GM21526 (cell line): Measurements from ENCODE around the gene DCAF7.

Experiments used
- ATAC-seq: cut with Tn5 transposase; IDR thresholded peaks from one replicate; pipeline ENCODE4 v1.9.1; 2021; ENCODE audit warnings: moderate library complexity; ENCODE audit not compliant: unreplicated experiment, low FRiP score

The DCAF7 gene

DNA sequence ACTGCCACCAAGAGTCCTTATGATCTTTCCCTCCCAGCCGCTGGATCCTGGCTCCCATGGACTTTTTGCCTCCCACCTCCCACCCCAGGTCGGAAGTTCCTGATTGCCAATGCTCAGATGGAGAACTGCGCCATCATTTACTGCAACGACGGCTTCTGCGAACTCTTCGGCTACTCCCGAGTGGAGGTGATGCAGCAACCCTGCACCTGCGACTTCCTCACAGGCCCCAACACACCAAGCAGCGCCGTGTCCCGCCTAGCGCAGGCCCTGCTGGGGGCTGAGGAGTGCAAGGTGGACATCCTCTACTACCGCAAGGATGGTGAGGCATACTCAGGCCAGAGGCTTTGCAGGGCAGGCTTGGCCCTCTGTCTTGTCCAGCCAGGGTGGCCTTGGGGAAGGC, 26.2 kb upstream of the DCAF7 start:
- ATAC-seq, result no peak

DNA sequence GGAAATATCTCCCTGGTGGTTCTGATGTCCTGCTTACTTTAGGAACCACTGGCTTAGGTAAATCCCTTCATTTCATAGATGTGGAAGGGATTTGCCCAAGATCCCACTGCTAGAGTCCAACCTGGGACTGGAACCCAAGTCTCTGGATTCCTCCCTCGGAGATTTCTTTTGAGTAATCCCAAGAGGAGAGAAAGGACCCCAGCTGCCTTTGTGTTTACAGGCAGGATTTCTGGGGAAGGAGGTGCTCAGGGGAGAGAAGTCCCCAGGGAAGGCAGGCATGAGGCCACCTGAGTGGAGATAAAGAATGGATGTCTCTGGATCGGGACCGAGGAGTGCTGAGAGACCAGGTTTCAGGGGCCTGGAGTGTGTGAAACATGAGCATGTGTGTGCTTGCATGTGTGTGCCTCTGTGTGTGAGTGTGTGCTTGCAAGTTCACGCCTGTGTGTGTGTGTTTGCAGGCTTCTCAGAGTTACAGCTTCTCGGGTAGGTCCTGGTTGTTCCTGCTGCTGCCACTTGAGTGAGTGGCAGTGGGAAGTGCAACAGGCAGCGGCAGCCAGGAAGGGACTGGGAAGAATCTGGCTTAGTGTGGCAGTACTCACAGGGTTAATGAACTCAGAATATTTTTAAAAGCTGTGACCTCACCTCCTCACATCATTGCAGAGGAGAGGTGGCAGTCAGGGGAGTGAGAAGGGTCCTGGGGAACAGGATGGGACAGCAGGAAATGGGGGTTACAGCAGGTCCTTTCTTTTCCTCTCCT, 24.9 kb upstream of the DCAF7 start:
- no peak for ATAC-seq

DNA sequence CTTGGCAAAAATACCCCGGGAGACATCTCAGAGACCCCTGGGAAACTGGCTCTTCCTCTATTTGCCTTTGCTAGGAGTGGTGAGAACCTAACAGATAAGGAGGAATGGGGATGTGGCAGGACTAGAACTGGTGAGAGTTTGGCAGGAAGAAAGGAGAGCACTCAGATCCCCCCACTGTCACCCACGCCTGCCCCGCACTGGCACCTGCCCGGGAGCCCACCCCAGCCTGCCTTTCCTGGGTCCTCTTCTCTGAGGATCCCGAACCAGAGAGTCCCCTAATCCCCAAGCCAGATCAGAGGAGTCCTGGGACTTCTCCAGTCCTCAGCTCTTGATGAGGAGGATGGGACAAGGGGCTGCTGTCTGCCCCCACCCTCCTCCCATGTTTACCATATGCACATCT, 23.4 kb upstream of the DCAF7 start:
- no peak for ATAC-seq

DNA sequence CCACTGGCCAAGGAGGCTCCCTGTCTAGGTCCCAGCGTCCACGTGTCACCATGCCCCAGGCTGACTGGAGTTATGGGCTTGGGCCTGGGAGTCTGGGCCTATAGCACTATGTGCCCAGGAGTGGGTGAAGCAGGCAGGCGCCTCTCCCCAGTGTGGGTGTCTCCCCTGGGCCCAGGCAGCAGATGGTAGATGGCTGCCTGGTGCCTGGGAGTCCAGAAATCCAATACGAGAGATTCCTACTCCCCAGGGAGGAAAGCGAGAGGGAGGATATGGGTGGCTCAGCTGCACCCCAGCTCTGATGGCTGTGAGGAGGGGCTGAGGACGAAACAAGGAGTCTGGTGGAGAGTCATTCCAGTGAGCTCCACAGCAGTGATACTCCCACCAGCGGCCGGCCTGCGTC, 22.1 kb upstream of the DCAF7 start:
- no peak for ATAC-seq

DNA sequence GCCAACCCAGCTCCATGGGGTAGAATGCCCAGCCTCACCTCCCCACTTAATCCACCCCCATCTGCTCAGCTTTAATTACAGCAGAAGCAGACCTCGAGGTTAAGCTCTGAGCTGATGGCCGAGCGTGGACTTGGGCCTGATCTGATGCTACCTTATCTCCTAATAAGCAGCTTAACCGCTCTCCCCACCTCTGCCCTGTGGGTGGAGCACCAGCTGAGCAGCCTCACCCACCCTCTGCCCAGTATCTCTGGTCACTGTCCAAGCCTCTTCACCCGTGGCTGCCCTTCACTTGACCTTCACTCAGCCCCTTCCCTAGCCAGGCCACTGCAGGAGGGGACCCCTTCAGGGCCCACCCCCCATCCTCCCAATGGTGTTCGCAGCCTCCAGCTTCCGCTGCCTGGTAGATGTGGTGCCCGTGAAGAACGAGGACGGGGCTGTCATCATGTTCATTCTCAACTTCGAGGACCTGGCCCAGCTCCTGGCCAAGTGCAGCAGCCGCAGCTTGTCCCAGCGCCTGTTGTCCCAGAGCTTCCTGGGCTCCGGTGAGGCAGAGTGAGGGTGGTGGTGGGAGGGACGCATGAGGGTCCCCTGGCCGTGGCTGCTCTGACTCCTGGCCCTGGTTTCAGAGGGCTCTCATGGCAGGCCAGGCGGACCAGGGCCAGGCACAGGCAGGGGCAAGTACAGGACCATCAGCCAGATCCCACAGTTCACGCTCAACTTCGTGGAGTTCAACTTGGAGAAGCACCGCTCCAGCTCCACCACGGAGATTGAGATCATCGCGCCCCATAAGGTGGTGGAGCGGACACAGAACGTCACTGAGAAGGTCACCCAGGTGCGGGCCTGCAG, 20.3 kb upstream of the DCAF7 start:
- ATAC-seq, result no peak

DNA sequence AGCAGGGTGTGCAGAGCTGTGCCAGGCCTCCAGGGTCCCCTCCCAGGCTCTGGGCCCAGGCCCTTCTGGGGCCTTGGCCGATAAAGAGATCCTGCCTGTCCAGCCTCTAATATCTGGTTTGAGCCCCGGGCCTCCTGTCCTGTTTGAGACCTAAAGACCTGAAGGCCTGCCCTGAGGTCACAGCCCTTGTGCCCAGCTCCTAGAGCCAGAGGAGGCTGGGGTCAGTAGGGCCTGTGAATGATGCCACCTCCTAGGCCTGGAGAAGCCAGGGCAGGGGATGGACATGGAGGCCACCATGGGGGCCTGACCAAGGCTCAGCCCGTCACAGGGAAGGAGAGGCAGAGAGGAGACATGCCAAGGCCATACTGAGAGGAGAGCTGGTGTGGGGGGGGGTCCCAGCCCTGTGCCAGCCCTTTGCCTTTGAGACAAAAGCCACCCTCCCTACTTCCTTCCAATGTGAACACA, 19.7 kb upstream of the DCAF7 start:
- ATAC-seq, result no peak

DNA sequence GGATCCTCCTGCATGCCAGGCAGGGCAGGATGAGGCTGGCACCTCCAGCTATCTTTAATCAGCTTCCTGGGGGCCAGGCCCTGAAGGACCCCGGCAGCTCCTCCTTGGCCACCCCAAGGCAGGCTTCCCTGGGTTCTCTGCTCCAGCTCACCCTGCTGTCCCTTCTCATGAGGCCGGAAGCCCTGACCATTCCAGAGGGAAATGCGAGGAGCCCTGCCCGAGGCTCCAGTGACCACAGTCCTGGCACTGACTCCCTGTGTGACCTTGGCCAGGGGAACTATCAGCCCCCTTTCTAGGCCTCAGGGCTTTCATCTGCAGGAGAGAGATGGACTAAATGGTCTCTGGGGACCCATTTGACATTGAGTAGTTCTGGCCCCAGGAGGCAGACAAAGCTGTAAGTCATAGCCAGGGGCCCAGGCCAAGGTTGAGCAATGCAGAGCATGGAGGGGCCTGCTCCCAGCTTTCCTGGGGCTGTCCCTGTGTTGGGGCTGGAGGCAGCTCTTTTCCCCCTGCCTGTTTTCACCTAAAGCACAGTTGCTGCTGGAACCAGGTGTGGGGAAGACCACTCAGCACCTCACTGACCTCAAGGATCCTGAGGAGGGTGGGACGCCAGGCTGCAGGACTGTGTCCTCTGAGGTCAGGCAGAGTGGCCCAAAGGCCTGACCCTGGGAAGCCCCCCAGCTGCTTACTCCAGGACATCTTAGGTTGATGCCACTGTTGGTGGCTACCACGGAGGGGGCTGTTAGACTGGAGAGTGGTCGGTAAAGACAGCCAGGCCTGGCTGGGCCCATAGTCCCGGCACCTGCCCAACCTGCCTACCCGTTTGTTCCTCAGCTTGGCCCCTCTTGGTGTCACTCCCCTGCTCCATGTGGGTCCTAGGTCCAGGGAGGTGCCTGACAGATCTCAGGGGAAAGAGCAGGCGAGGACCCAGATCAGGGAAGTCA, 19.0 kb upstream of the DCAF7 start:
- no peak for ATAC-seq

DNA sequence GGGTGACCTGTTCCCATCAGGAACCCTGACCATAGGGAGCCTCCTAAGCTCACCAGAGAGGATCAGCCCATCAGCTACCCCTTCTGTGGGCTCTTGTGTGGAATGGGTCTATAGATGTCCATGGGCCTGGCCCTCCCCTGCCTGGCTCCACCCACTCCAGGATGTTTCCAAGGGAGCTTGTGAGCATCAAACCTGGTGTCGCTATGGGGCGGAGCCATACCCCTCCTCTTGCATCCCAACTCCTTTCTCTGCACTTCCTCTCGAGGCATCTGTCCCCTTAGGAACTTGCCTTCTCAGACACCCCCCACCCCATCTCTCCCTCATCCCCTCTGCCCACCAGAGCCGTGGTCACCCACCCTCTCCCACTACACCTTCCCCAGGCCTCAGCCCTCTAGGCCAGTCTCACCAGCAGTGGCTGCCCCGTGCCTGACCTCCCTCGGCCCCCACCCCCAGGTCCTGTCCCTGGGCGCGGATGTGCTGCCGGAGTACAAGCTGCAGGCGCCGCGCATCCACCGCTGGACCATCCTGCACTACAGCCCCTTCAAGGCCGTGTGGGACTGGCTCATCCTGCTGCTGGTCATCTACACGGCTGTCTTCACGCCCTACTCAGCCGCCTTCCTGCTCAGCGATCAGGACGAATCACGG, 16.7 kb upstream of the DCAF7 start:
- ATAC-seq, result no peak

DNA sequence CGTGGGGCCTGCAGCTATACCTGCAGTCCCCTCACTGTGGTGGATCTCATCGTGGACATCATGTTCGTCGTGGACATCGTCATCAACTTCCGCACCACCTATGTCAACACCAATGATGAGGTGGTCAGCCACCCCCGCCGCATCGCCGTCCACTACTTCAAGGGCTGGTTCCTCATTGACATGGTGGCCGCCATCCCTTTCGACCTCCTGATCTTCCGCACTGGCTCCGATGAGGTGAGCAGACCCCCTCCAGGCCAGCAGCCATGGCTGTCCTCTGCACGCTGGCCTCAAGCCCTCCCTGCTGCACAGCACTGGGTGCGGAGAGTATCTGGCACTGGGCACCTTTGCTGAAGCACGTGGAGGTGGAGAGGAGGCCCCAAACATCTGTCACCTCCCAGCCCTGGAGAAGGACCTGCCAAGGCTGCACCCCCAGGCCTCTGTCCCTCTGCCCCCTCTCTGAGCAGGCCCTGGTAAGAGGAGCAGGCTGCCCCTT, 16.2 kb upstream of the DCAF7 start:
- ATAC-seq, result no peak

DNA sequence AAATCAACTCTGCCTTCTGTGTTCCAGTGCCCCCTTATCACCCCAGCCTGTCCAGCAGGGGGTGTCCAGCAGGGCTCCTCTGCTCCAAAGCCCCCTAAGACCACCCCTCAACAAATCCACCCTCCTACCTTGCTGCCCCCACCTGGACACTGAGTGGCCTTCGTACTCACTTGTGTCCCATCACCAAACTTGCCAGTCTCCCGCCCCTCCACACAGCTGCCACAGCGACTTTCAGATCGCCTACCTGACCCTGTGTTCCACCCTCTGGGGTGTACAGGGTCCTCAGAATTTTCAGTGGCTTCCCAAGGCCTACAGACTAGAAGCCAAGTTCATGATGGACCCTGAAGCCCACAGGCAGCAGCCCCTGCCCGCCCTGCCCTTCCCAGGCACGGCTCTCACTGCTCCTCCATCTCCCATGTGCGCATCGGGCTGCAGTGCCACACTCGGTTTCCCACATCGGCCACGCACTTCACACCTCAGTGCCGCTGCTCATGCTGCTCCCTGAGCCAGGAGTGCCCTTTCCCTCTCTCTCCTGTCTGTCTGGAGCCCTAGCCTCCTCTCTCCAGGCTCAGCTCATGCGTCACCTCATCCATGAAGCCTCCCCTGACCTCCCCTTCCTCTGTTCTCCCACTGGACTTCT, 15.3 kb upstream of the DCAF7 start:
- no peak for ATAC-seq

DNA sequence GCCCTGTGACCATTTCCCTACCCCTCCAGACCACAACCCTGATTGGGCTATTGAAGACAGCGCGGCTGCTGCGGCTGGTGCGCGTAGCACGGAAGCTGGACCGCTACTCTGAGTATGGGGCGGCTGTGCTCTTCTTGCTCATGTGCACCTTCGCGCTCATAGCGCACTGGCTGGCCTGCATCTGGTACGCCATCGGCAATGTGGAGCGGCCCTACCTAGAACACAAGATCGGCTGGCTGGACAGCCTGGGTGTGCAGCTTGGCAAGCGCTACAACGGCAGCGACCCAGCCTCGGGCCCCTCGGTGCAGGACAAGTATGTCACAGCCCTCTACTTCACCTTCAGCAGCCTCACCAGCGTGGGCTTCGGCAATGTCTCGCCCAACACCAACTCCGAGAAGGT, 14.6 kb upstream of the DCAF7 start:
- no peak for ATAC-seq

DNA sequence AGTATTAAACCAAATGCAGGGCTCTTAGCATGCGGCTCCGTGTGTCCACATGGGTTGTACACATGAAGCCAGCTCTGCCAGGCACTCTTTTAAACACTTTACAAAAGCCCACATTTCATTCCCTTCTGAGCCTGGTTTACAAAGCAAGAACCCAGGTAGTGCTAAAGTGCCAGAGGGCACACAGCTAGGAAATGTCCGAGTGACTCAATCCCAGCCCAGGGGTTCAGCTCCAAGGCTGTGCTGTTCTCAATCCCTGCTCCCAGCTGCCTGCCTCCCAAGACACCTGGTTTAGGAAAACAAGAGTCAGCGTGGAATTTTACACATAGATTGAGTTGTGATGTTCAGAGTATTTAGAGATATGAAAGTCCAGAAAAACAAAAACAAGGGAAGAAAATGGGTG, 13.3 kb upstream of the DCAF7 start:
- ATAC-seq, result no peak

DNA sequence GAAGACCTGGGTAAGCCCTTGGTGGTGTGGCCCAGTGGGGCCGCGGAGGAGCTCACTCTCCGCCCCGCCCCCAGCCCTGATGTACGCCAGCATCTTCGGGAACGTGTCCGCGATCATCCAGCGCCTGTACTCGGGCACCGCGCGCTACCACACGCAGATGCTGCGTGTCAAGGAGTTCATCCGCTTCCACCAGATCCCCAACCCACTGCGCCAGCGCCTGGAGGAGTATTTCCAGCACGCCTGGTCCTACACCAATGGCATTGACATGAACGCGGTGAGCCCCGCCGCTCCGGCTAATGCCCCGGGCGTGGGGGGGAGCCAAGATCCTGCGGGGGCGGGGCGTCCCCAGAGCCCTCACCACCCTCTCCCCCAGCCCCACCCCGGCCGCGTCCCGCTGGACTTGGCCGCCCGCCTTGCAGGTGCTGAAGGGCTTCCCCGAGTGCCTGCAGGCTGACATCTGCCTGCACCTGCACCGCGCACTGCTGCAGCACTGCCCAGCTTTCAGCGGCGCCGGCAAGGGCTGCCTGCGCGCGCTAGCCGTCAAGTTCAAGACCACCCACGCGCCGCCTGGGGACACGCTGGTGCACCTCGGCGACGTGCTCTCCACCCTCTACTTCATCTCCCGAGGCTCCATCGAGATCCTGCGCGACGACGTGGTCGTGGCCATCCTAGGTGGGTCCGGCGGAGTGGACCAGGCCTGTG, 12.1 kb upstream of the DCAF7 start:
- no peak for ATAC-seq

DNA sequence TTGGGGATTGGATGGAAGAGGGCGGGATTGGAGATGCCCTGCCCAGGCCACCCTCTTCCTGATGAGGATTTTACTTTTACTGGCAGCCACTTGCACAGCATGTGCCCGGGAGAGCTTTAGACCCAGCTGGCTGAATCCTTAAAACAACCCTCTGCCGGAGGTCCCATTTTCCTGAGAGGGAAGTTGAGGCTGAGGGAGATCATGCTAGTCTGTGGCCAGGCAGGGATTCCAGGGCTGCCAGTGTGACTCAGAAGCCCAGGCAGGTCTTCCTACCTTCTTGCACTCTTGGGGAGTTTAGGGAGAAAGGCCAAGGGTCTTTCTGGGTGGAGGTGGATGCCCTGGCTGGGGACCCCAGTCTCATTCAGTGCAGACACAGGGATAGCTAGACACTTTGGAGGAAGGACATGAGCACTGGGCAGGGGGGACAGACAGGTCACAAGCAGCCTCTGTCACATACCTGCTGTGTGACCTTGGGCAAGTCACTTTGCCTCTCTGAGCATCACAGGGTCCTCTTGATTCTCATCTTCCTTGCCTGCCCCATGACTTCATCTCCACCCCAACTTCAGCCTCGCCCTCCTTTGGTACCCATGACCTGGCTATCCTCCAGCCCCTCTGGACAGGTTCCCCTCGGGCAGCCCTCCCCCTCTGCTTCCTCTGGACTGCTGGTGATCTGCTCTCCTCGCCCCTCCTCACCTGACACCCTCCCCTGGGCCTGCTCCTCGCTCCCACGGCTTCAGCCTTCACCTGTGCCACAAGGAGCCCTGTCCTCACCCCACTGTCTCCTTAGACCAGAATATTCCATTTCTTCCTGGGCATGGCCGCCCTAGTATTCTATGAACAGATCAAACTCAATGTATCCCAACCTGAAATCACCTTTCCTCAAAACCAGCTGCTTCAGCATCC, 11.3 kb upstream of the DCAF7 start:
- ATAC-seq, result no peak

DNA sequence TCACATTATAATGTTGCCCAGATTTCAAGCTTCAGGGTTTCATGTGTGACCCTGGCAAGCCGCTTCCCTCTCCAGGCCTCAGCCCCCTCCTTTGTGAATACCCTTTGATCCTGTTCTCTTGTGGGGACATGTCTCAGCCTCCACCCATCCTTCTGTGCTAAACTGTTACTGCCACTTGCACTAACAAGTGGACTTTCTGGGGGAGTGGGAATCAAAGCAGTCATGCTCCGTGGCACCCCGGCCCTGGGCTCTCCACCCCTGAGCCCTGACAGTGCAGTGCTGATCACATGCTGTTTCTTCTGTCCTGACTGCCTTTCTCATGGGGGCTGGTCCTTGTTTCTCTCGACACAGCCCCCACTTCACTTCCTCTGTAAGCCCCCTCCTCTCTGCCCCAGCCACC, 9.7 kb upstream of the DCAF7 start:
- no peak for ATAC-seq

DNA sequence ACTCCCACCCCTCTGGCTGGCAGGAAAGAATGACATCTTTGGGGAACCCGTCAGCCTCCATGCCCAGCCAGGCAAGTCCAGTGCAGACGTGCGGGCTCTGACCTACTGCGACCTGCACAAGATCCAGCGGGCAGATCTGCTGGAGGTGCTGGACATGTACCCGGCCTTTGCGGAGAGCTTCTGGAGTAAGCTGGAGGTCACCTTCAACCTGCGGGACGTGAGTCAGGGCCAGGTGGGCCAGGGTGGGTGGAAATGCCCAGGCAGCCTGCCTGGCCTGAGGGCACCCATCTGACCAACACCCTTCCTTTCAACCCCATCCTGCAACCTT, 8.1 kb upstream of the DCAF7 start:
- ATAC-seq, result no peak

DNA sequence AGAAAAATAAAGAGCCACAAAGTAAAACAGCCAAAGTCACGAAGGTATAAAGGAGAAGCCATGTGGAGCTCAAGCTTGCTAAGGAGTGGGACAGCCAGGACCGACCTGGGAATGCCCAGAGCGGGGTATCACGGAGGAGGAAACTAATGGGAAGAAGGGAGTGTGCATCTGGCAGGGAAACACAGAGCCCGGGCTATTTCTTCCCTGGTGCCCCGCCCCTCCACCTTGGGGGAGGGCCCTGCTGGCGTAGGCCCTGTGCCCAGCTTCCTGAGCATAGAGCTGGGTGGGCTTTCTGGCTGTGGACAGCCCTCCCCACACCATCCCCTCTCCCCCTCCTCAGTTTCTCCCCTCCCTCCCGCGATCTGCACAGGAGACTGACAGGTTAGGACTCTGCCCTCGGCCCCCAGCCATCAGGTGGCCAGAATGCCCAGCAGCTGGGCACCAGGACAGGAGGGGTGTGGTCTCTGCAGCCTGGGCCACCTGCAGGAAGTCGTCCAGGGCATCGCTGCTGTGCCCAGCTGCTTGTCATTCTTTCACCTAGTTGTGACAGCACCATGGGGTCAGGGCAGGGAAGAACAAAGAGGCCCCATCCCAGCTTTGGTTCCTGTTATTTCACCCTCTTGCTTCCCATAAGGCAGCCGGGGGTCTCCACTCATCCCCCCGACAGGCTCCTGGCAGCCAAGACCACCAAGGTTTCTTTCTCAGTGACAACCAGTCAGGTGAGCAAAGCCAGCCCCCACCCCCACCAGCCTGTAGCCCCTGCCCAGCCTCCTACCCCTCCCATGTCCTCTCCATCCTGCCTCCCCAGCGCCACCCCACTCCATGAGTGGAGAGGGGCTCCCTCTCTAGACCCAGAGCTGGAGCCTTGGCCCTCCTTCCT, 7.1 kb upstream of the DCAF7 start:
- ATAC-seq, result no peak
